OCI-LY1 (cell line): ENCODE measurements around the gene GPR18.

Experiments
- EZH2 ChIP-seq: fragments of 200-600 bp; sonication (generic), shearing (Covaris generic); IDR thresholded peaks from 2 replicates; pipeline ENCODE4 v1.8.0; 2017; ENCODE audit warnings: borderline replicate concordance, mixed run types, mild to moderate bottlenecking, antibody characterized with exemption, low read length, moderate library complexity, mixed read lengths
- TF ChIP-seq, protein P1 (sequence below): fragments of 200-600 bp; sonication (generic), shearing (Covaris generic); IDR thresholded peaks from 2 replicates; pipeline ENCODE4 v1.5.1; 2017; ENCODE audit warnings: mild to moderate bottlenecking, antibody characterized with exemption, low read length, moderate library complexity, mixed read lengths

- TF ChIP-seq, protein P1, sequence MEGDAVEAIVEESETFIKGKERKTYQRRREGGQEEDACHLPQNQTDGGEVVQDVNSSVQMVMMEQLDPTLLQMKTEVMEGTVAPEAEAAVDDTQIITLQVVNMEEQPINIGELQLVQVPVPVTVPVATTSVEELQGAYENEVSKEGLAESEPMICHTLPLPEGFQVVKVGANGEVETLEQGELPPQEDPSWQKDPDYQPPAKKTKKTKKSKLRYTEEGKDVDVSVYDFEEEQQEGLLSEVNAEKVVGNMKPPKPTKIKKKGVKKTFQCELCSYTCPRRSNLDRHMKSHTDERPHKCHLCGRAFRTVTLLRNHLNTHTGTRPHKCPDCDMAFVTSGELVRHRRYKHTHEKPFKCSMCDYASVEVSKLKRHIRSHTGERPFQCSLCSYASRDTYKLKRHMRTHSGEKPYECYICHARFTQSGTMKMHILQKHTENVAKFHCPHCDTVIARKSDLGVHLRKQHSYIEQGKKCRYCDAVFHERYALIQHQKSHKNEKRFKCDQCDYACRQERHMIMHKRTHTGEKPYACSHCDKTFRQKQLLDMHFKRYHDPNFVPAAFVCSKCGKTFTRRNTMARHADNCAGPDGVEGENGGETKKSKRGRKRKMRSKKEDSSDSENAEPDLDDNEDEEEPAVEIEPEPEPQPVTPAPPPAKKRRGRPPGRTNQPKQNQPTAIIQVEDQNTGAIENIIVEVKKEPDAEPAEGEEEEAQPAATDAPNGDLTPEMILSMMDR: no peak
- TF ChIP-seq EZH2: no peak
Observed at GRCh38 chr13:99205621-99206220, 52.5 kb downstream of the GPR18 start.
